Activated CD8-positive, alpha-beta memory T cell treated with anti-CD3 and anti-CD28 coated beads for 4 hours (primary cell): ENCODE measurements around the gene SSB.
A peak's percentile ranks its signal among the peaks of the same experiment; 100 is the strongest.
"Not testable (repeated sequence)": the region's sequence is repeated elsewhere in the genome, so short reads cannot be mapped to it uniquely, and the experiment has no call there.

ENCODE experiments used
- DNase-seq, 2 donors: peaks; one replicate each; pipeline ENCODE4 v3.0.0-alpha.2; 2020; ENCODE audit warnings: low read depth in 2 of 2

SSB gene

DNA sequence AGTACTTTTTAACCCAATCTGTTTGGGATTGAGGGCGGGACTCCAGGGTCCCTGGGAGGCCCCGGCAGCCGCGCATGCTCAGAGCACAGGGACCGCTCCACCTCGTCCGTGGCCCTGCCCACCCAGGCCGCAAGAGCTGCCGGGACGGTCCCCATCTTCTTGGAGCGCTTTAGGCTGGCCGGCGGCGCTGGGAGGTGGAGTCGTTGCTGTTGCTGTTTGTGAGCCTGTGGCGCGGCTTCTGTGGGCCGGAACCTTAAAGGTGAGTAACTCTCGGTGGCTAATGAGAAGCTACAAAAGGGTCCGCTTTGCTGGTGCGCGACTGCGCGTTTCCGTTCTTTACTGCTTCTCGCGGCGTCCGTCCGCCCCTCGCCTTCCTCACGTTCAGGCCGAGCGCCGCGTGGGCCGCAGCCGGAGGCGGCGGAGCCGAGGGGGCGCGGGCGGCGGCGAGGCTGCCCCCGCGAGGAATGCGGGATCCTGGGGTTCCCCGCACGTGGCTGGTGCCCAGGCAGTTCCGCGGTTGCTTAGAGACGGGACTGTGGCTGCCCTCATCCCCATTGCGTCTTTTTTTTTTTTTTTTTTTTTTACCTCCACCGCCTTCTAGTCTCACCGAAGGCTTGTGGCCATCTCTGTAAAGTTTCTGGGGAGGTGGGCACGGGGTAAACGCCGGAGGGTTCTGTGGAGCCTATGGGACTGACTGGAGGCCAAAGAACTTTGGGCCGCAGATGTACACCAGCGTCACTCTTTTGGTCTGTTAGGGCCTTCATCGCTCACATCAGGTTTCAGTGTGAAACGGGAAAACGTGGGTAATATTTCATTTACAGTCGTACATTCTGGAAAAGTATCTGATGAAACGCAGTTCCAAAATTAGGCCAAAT, at the start of gene SSB:
Gene SSB, plus strand, starts transcription at position 154 of the 875 bp plus-strand sequence. CDS start 2,090 bp downstream, outside the sequence.
- DNase-seq = peak; percentile 86 to 91

- DNase-seq = no peak
Measured at GRCh38 chr2:169752752-169753151, 45.9 kb upstream of the SSB start.

DNA sequence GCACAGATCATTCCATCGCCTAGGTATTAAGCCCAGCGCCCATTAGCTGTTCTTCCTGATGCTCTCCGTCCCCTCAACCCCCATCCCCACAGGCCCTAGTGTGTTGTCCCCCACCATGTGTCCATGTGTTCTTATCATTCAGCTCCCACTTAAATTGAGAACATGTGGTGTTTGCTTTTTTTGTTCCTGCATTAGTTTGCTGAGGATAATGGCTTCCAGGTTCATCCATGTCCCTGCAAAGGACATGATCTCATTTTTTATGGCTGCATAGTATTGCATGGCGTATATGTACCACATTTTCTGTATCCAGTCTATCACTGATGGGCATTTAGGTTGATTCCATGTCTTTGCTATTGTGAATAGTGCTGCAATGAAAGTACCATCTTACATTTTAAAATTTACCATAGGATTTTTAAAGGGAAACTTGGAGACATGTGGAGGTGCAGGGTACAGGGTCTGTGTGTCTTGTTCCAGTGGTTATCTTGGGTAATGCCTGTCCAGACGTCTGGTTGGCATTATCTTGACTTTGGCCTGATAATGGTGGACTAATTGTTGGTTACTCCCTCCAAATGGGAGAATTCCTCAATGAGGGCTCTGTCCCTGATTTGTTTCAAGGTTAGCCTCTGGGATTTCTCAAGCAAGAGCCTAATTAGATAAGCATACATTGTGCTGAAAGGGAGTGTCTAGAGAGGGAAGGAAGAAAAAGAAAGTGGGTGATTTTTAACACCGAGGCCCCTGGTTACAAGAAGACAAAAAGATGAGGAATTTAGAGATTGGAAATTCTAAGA, 43.4 kb upstream of the SSB start:
- DNase-seq = no peak

- DNase-seq = no peak
Measured at GRCh38 chr2:169756342-169756741, 42.3 kb upstream of the SSB start.

DNA sequence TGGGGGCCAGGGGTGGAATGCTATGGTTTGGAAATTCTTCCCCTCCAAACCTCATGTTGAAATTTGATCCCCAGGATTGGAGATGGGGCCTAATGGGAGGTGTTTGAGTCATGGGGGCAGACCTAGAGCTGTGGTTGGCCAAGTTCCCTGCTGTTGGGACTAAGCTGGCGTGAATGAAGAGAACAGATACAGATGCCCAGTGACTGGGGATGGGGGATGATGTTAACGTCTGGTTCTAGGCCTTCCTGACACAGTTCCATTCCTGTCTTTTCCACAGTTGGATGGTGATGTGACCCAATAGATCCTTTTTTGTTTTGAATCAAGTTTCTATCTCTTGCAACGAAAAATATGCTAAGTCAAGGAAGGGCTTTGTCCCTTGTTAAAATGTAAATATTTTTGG, 41.3 kb upstream of the SSB start:
- DNase-seq = no peak

DNA sequence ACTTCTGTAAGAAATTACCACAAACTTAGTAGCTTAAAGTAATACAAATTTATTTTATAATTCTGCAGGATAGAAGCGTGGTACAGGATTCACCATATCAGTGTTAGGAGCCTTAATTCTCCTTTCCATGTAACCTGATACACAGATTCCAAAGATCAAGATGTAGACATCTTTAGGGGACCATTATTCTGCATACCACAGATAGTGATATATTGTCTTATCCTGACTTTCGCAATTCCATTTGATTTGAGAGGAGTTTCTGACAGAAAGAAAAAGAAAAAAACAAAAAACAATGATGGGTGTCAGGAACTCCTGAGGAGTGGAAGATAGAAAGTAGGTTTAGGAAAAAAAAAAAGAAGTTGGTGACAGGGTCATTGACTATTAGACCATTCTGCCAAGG, 40.9 kb upstream of the SSB start:
- DNase-seq = no peak

DNA sequence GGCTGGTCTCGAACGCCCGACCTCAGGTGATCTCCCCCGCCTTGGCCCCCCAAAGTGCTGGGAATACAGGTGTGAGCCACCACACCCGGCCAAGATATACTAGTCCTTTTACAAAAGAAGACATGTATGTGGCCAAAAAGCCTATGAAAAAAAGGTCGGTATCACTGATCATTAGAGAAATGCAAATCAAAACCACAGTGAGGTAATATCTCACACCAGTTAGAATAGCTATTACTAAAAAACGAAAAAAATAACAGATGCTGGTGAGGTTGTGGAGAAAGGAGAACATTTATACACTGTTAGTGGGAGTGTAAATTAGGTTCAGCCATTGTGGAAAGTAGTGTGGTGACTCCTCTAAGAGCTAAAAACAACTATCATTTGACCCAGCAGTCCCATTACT, 38.7 kb upstream of the SSB start:
- DNase-seq = no peak

- DNase-seq = not testable (repeated sequence)
Measured at GRCh38 chr2:169760798-169761197, 37.9 kb upstream of the SSB start.

GRCh38 chr2:169761251-169761969, 37.3 kb upstream of the SSB start:
- no peak for DNase-seq

DNA sequence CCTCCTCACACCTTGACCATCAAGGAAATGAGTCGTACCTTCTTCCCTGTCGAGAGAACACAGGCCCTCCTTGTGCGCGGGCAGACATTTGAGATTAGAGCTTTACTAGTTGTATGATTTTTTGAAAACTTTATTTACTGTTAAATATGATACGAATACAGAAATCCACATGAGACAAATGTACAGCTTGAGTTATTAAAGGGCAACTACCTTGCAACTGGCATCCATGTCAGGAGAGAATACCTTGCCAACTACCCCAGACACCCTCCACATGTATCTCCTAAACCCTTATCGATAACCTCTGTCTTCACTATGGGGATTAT, 36.7 kb upstream of the SSB start:
- no peak for DNase-seq

GRCh38 chr2:169765523-169765922, 33.1 kb upstream of the SSB start:
- DNase-seq = no peak

DNA sequence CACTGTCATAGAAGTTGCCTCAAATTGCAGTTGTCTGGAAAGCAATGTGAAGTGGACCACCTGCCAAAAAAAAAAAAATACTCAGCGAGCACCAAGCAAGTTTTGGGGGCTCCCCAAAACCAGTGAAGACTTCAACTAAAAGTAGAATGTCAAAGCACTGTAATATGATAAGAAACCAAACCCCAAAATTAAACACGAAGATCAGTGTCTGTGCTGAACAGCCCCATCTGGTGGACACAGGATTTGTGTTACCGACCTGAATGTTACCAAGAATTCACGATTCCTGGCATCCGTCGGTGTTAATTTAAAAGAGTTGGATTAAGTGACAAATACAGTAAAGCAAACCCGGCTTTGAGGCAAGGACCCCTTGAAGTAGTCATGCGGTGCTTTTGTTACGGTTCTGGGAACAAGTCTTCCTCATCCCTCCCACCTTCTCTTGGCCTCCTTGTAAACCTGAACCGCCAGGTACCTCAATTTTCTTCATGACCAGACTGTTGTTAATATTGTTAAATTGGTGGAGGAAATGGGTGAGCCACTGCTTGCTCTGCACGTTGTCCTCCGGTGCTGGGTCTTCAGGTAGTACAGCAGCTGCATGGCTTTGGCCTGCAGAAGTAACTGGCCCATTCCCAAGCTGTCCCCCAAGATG, 31.3 kb upstream of the SSB start:
- DNase-seq = peak; percentile 16 to 23

GRCh38 chr2:169768262-169768995, 30.2 kb upstream of the SSB start:
- DNase-seq = peak in 1 of 2 donors; percentile 13

GRCh38 chr2:169771021-169771420, 27.6 kb upstream of the SSB start:
- no peak for DNase-seq

- DNase-seq = no peak
Measured at GRCh38 chr2:169771612-169772011, 27.1 kb upstream of the SSB start.

- no peak for DNase-seq
Measured at GRCh38 chr2:169772651-169773050, 26.0 kb upstream of the SSB start.

- DNase-seq = no peak
Measured at GRCh38 chr2:169775354-169775753, 23.3 kb upstream of the SSB start.

DNA sequence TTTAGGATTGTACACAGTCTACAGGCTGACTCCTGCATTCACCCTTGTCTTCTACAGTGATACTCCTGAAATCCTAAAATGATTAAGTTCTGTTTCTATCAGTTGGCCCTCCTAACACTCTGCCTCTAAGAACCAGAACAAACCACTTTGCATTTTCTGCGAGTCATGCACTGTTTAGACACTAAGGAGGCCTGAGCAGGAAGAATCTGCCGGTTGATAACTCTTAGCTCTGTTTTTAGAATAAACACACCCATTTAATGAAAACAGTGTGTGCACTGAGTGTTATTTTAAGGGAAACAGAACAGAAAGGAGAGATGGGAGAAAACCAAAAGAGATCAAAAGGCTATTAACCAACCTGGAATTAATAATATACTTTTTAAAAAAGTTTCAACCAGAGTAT, 22.9 kb upstream of the SSB start:
- DNase-seq = no peak

GRCh38 chr2:169776252-169776761, 22.4 kb upstream of the SSB start:
- no peak for DNase-seq

GRCh38 chr2:169778446-169778845, 20.2 kb upstream of the SSB start:
- DNase-seq = no peak
